Nephron (organoid): ENCODE measurements around the gene AVP.
"Not testable (repeated sequence)": the region's sequence is repeated elsewhere in the genome, so short reads cannot be mapped to it uniquely, and the experiment has no call there.

Experiments
- H3K27ac Mint-ChIP-seq, 3 experiments: 2 replicates each; pipeline ENCODE4 v1.8.0; 2020; ENCODE audit warnings: mixed read lengths in 3 of 3, mild to moderate bottlenecking in 2 of 3, moderate library complexity in 1 of 3
- H3K27me3 Mint-ChIP-seq: 2 replicates; pipeline ENCODE4 v1.8.0; 2021; ENCODE audit warnings: low read depth, mild to moderate bottlenecking, moderate library complexity, mixed read lengths
- H3K36me3 Mint-ChIP-seq: 2 replicates; pipeline ENCODE4 v1.8.0; 2020; ENCODE audit warnings: low read depth, mixed read lengths
- H3K4me1 Mint-ChIP-seq: 2 replicates; pipeline ENCODE4 v1.8.0; 2020; ENCODE audit warnings: mixed read lengths
- H3K4me3 Mint-ChIP-seq, 3 experiments: 2 replicates each; pipeline ENCODE4 v1.8.0; 2020; ENCODE audit warnings: mild to moderate bottlenecking in 3 of 3, mixed read lengths in 3 of 3, moderate library complexity in 2 of 3
- H3K9me3 Mint-ChIP-seq: 2 replicates; pipeline ENCODE4 v1.8.0; 2020; ENCODE audit warnings: mixed read lengths
- CTCF ChIP-seq, 3 experiments: fragments of 200-600 bp; sonication (generic); IDR thresholded peaks; one replicate each; pipeline ENCODE4 v1.5.0; 2021; ENCODE audit warnings: antibody characterized with exemption in 3 of 3; ENCODE audit not compliant: unreplicated experiment in 3 of 3

AVP gene

GRCh38 chr20:3128275-3128984 lies 43.9 kb upstream of the AVP start:
- no peak overlapping the region for H3K27ac Mint-ChIP-seq
- TF ChIP-seq CTCF (IDR thresholded peaks at IDR 0.05; ENCODE audit: unreplicated experiment in 3 of 3), result no peak
- H3K9me3 Mint-ChIP-seq, result peaks cover 19% of the 10 kb centered on the region
- H3K36me3 Mint-ChIP-seq, result peaks cover 44% of the 10 kb centered on the region
- H3K27me3 Mint-ChIP-seq, result no peaks in the 10 kb centered on the region
- H3K4me1 Mint-ChIP-seq, result no peaks in the 10 kb centered on the region
- H3K4me3 Mint-ChIP-seq, result no peak overlapping the region

- Mint-ChIP-seq H3K4me3 (no peak overlapping the region), H3K9me3 (peaks cover 30% of the 10 kb centered on the region), H3K27ac (no peak overlapping the region), H3K4me1 (no peaks in the 10 kb centered on the region), H3K36me3 (peaks cover 63% of the 10 kb centered on the region), H3K27me3 (no peaks in the 10 kb centered on the region)
- no peak for TF ChIP-seq CTCF (IDR thresholded peaks at IDR 0.05; ENCODE audit: unreplicated experiment in 3 of 3)
These were observed 42.0 kb upstream of the AVP start for GRCh38 chr20:3126527-3126859.

- H3K9me3 Mint-ChIP-seq, result peaks cover 30% of the 10 kb centered on the region
- H3K4me1 Mint-ChIP-seq, H3K27me3 Mint-ChIP-seq, H3K27ac Mint-ChIP-seq, H3K4me3 Mint-ChIP-seq: not testable (repeated sequence)
- H3K36me3 Mint-ChIP-seq, result peaks cover 69% of the 10 kb centered on the region
These were observed 41.4 kb upstream of the AVP start for GRCh38 chr20:3125776-3126526.

- not testable (repeated sequence) for H3K27me3 Mint-ChIP-seq, H3K4me1 Mint-ChIP-seq, H3K4me3 Mint-ChIP-seq, H3K27ac Mint-ChIP-seq
- Mint-ChIP-seq H3K36me3 (peaks cover 73% of the 10 kb centered on the region), H3K9me3 (peaks cover 30% of the 10 kb centered on the region)
These were observed 40.4 kb upstream of the AVP start for GRCh38 chr20:3124773-3125560.

- Mint-ChIP-seq H3K9me3 (peaks cover 27% of the 10 kb centered on the region), H3K36me3 (peaks cover 75% of the 10 kb centered on the region)
- H3K4me1 Mint-ChIP-seq, H3K4me3 Mint-ChIP-seq, H3K27me3 Mint-ChIP-seq, H3K27ac Mint-ChIP-seq: not testable (repeated sequence)
These were observed 39.6 kb upstream of the AVP start for GRCh38 chr20:3124163-3124562.

GRCh38 chr20:3123542-3123941 lies 39.0 kb upstream of the AVP start:
- TF ChIP-seq CTCF (IDR thresholded peaks at IDR 0.05; ENCODE audit: unreplicated experiment in 3 of 3), result no peak
- H3K4me1 Mint-ChIP-seq, result no peaks in the 10 kb centered on the region
- no peak overlapping the region for H3K27ac Mint-ChIP-seq
- H3K27me3 Mint-ChIP-seq, result no peaks in the 10 kb centered on the region
- H3K36me3 Mint-ChIP-seq, result peaks cover 76% of the 10 kb centered on the region
- H3K4me3 Mint-ChIP-seq, result no peak overlapping the region
- peaks cover 24% of the 10 kb centered on the region for H3K9me3 Mint-ChIP-seq

- Mint-ChIP-seq H3K4me1 (no peaks in the 10 kb centered on the region), H3K36me3 (peaks cover 65% of the 10 kb centered on the region), H3K27me3 (no peaks in the 10 kb centered on the region), H3K9me3 (peaks cover 21% of the 10 kb centered on the region), H3K4me3 (no peak overlapping the region), H3K27ac (no peak overlapping the region)
- no peak for TF ChIP-seq CTCF (IDR thresholded peaks at IDR 0.05; ENCODE audit: unreplicated experiment in 3 of 3)
These were observed 37.6 kb upstream of the AVP start for GRCh38 chr20:3121955-3122610.
